ENCODE data around the gene FOXA3.
A peak's percentile ranks its signal among the peaks of the same experiment; 100 is the strongest.
"Not testable (repeated sequence)": the region's sequence is repeated elsewhere in the genome, so short reads cannot be mapped to it uniquely, and the experiment has no call there.

FOXA3 gene

DNA sequence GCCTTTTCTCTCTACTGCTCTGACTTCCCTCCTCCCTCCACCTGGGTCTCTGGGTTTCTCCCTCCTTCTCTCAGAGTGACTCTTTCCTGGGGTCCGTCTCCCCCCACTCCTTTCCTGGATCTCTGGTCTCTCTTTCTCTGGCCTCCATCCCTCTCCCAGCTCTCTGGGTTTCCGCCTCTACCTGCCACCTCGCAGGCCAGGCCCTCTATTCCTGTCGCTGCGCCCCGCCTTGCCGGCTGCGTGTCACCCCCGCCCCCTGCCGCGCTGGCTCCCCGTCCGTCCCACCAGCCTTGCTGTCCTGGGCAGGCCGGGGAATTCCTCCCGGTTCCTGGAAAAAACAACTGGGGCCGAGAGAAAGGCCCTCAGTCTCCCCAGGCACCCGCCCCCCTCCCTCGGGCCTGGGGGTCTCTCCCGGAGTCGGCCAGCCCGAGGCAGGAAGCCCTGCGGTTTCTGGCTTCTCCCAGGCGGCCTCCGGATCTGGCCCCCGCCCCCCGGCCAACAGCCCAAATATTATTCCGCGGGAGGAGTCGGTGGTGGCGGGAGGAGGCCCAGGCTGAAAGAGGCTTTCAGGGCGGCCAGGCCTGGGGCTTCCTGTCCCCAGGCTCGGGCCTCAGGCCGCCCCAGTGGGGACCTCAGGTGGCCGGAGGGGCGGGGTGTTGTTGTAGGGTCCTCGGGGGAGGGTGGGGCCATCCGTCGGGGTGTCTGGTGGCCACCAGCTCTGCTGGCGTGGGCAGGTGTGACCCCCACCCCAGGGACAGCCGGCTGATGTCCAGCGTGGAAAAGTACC is 12.5 kb downstream of the FOXA3 start:
- peak; percentile 24 to 45 for DNase-seq

DNA sequence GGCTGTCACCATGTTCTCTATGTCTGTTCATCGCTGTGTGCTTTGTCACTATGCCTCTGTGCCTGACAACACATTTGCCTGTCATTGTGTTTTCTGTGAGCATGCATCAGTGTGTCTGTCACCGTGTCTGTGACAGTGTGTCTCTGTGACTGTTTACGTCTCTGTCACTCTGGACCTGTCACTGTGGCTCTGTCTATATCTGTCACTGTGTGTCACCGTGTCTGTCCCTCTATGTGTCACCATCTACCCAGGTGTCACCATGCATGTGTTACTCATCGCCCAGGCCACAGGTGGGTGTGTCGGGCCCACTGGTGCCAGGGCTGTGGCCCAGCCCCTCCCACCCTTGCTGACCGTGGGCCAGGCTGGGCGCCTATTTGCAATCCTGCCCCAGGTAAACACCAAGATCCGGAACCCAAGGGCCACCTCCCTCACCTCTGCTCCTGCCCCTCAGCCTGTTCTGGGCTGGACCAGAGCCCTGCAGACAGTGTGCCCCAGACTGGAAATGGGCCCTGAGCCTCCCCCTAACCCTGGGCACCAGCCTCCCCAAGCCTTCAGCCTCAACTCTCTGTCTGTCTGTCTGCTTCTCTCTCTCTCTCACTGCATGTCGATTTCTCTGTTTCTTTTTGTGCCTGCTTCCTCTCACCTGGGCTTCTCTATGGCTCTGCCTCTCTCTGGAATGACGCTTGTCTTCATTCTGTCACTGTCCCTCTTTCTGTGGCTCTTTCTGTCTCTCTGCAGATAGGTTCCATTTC is 14.1 kb downstream of the FOXA3 start:
- DNase-seq, result no peak

DNA sequence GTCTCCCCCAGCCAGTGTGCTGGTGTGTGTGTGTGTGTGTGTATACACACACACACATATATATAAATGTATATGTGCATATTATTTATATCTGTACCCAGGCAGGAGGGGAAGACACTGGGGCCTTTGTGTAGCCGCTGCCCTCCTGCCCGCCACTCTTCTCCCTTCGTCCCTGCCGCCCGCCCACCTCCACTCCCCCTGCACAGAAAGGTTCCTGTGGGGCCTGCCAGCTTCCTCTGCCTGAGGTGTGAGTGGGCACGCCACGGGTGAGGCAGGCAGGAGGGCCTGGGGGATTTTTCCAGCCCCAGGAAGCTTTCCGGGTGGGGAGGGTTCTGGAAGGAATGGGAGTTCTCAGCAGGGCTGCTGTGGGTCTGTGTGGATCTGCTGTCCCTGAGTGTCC is 14.9 kb downstream of the FOXA3 start:
- DNase-seq, result no peak

DNA sequence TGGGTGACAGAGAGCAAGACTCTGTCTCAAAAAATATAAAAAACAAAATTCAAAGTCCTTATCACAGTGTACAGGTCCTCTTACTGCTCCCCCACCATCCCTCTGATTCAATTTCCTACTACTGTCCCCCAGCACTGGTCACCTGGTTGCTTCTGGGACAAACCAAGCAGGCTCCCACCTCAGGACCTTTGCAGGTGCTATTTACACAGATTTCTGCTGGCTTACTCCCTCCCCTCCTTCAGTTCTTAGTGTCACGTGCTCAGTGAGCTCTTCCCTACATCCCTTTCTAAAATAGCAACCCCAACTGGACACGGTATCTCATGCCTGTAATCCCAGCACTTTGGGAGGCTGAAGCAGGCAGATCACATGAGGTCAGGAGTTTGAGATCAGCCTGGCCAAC is 15.8 kb downstream of the FOXA3 start:
- DNase-seq, result no peak

DNA sequence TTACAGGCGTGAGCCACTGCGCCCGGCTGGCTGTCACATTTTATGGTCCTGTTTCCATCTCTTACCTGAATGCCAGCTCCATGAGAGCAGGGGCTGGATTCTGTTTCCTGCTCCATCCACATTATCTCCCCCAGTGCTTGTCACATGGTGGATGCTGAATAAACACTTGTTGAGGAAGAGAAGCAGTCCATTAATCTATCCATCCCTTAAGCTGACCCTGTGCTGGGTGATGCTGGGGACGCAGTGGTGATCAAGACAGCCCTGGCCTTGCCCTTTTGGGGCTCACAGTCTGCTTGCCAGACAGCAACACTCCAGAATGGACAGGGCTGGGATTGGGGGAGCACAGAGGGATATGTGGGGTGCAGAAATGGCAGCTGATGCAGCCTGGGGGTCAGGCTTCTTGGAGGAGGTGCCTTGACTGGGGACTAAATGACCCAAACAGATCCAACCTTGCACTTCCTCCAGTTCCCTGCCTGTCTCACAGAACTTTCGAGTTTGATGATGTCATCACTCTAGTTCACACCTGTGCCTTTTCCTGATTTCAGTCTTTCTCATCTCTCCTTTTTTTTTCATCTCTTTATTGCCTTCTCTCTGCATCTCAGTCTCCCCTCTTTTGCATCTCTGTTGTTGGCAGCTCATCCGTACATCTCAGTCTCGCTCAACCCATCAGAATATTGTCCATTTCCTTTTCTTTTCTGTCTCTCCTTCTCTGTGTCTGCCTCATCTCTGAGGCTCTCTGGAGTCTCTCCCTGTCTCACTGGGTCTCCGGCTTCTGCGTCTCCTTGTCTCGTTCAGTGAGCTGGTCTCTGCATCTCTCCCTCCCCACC is 17.2 kb downstream of the FOXA3 start:
- DNase-seq, result no peak

DNA sequence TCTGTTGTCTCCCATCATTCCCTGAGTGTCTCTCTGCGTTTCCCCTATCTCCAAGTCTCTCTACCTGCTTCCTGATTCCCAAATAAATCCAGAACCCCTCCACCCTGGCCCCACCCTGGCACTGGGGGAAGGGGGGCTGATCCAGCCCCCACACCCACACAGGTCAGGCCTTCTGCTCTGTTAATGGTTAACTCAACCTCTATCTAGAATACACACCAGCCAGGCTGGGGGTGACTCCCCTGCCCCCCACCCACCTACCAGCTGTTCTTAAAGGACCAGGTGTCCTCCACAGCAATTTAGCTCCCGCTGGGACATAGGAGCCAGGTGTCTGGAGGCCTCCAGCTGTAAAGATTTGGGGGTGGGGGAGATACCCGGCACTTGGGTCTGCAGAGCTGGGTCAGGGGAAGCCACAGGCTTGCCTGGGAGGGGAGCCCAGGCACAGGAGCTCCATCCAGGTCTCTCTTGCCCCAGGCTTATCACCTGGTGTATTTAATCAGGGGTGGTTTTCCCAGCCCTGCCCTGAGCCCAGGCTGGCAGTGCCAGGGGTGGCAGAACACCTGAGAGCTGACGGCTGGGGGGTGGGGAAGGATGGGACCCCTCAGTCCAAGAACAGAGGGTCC is 17.9 kb downstream of the FOXA3 start:
- DNase-seq, result no peak

DNA sequence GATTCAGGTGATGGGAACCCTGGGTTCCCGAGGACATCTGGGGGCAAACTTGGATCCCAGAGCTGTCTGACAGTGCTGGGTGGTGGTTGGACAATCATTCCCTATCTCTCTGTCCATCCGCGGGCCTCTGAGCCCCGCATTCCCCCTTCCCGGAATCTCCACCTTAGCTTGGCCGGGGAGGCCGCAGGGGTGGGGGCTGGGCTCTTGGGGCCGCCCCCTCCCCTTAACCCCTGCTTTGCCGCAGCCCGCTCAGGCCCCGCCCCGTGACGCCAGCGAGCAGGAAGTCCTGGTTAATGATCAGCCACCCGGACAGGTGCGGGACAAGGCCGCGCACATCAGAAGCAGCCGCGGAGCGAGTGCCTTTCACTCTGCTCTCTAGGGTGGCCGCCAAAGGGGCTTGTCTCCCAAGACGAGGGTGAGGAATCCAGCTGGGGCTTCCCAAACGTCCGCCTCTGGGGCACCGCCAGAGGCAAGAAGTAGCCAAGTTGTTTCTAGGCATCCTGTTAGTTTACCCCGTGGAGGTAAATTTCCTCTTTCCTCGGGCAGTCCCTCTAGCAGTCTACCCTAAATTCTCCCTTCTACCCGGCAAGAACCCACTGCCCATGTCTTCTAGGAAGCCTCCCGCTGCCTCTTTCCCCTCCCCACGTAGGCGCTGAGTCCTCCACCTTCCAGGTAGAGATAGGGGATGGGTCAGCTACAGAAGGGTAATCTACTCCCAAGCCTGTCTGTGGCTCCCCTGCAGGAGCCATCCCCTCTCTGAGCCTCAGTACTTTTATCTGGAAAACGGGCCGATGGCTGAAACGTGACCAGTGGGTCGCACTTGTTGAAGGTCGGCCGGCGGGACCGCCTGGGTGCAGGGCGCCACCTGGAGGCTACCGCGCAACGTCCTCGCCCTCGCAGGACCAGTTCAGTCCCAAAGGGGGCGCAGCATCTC is 18.8 kb downstream of the FOXA3 start:
- peak; percentile 75 to 82 for DNase-seq

DNA sequence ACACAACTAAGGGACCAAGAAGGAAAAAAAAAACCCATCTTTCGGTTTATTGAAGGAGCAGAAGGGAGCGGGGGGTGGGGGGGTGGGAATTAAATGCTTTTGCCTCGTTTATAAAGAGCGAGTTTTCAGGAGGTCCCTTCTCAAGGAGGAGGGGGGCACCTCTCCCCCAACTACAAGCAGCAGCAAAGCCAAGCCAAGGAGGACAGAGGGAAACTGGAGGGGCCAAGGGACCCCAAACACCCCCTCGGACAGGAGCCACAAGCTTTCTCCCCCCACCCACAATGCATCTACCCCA is 19.4 kb downstream of the FOXA3 start:
- no peak for DNase-seq

DNA sequence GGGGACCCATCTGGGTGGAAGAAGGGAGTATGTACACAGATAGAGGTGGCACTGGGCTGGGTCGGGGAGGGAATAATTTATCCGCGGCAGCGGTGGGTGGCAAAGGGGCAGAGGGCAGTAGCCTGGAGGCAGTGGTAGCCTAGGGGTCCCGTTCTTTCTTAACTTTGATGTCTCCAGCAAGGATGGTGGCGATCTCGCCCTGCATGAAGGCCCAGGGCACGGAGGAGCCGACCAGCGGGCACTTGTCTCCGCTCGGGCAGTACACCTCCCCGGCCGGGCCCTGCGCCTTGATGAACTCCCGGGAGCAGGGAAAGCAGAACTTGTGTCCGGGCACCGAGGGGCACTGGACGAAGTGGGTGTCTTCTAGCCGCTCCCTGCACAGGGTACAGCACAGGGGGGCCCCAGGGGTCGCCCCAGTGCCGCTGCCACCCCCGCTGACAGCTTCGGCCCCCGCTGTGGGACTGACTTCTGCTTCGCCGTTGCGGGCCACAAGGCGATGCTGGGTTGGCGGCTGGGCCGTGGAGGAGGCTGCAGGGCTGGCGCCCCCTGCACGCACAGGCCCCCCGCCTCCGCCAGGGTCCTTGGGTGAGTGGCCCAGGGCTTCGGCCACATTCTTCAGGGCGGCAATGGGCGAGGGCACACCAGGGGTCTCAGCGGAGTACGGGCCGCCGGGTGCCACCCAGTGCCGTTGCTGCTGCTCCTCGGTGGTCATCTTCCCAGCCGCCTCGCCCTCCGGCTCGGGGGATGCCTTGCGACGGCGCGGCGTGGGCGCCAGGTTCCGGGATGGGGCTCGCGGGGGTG is 20.0 kb downstream of the FOXA3 start:
- no peak for DNase-seq

DNA sequence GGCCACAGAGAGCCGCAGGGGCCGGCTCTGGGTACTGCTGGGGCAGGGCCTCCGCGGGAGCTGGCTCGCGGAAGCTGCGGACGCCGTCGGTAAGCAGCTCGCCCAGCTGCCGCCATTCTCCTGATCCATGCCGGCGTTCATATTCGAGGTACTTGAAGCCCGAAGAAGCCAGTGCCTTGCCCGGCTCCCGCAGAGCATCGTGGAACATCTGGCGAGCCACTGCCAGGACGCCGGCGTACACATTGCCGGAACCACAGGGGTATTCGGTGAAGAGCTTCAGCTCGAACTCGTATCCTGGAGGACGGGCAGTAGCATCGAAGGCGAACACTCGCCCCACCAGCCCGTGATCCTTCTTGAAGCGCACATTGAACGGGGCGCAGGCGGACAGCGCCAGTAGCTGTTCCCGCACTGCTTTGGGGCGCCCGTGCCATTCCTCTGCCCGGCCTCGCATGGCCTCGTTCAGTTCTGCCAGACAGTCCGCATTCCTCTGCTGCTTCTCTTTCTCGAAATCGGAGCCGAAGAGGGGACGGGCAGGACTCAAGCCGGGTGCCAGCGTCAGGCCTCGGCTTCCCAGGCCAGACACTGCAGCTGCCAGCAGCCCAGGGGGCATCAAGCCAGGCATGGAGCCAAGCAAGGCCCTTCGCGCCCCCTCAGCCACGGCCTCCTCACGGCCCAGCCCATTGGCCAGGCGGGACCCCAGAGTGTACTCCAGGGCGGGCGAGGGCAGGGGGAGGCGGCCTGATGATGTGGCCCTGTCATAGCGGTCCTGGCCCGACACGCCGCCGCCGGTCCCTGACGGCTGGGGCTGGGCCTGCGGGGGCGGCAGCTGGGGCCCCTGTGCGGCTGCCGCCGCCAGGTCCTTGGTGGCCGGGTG is 20.8 kb downstream of the FOXA3 start:
- no peak for DNase-seq

DNA sequence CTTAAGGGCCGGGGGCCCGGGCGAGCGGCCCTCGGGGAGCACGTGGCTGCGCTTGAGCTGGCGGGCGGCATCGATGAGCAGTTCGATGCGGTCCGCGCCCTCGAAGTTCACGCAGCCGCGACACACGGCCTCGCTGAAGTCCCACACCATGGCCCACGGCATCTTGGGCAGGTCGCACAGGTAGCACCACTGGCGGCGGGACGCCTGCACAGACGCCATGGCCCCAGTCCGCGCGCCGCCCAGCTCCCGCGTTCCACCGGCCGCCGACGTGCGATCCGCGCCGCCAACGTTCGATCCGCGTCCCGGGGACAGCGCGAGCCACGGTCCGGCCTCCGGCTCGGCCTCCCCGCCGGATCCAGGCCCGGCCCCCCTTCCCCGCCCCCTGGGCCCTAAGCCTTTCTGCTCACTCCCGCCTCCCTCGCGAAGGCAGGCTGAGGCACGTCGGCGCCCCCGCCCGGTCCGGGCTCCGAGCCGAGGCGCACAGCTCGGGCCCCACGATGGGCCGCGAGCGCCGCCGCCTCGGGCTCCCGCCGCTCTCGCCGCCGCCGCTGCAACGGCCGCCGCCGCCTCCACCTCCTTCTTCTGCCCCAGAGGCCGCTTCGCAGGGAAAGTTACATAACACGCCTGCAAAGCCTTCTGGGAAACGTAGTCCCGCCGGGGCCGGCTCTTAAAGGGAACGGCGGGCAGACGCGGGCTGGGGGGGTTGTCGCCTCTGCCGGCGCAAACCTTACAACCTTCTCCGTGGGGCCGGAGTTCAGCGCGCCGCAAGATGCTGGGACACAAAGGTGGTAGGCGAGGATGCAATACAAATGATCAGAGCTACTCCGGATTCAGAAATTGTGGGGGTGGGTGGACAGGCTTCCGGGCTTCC is 21.7 kb downstream of the FOXA3 start, which contains the start of gene IRF2BP1:
Gene IRF2BP1 (minus strand): TSS at position 586 of the 871 bp plus-strand sequence. CDS start 367 bp downstream, at position 219.
- peak; percentile 83 to 91 for DNase-seq

DNA sequence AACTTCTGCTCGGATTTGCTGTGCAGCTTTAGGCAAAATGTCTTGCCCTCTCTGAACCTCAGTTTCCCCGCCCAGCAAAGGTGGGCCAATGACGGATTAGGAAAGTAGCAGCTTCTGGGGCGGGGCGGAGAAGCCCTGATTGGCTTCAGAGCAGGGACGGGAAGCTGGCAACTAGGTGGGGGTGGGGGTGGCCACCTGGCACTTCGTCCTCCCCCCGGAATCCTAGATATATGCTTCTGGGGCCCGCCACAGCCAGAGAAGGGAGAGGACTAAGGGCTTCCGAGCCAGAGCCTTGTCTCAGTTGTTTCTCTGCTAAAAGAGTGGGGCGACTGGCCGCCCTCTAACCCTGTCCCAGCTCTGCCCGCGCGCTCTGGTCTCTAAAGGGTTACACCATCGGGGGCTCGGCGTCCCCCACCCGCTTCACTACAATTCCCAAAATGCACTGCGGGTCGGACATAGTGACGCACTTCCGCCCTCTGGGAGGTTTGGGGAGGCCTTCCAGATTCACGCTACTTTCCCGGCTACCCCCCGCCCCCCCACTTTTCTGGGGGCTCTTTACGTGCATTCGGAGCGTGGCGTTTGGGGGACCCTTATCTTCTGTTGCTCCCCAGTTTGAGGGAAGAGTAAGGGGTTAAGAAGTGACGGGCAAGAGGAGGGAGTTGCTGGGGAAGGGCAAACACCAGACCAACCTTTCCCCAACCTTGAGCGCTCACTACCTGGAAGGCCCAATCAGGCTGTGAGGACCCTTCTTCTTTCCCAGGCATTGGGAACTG is 22.5 kb downstream of the FOXA3 start:
- peak; percentile 91 for DNase-seq

DNA sequence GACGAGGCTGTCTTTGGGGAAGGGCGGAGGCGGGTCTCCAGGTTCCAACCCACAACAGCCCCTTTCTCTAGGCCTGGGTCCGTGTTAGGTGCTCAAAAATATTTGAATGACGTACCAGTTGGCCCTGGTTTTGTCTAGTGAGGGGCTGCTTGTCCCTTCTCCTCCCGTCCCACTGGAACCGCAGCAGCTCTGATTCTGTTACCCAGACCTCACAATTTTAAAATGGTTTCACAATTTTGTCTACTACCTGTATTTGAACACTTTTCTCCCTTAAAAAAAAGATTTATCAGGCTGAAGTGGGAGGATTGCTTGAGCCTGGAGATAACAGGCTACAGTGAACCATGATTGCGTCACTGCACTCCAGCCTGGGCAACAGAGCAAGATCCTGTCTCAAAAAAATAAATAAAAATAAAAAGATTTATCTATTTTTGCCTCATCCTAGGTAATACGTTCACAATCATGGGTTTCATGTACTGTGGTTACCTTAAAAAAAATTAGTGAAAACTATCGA is 23.1 kb downstream of the FOXA3 start:
- DNase-seq, result no peak

DNA sequence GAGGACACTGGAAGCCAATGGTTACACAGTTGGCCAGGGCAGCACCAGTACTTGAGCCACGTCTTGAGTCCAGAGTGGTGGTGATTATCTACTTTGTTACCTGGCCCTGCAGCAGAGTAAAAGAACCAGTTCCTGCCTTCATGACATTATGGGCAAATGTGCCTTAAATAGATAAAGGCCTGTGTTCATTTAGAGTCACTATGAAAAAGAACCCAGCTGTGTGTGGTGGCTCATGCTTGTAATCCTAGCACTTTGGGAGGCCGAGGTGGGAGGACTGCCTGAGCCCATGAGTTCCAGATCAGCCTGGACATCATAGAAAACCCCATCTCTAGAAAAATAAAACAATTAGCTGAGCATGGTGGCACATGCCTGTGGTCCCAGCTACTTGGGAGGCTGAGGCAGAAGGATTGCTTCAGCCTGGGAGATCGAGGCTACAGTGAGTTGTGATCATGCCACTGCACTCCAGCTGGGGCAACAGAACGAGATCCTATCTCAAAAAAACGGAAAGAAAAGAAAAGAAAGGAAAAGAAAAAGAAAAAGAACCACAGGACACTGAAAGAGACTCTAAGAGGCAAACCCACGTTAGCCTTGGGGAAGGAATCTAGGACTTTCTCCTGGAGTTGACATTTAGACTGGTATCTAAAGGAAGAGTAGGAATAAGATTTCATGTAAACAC is 25.2 kb downstream of the FOXA3 start:
- DNase-seq, result no peak

DNA sequence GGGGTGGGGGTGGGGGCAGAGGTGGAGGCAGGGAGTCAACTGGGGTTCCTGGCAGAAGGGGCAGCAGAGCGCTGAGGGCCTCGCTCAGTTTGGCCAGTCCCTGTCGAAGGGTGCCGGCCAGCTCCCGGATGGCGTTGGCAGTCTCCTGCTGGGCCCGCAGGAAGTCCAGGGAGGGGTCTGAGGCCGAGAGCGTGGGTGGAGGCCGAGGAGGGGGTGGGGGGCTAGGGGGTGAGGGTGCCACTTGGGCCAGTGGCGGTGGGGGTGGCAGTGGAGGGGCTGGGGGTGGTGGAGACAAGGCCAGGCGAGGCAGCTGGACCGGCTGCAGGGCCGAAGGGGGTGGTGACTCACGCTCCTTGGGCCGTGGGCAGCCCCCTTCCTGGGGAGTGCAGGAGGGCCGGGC is 26.8 kb downstream of the FOXA3 start:
- no peak for DNase-seq

DNA sequence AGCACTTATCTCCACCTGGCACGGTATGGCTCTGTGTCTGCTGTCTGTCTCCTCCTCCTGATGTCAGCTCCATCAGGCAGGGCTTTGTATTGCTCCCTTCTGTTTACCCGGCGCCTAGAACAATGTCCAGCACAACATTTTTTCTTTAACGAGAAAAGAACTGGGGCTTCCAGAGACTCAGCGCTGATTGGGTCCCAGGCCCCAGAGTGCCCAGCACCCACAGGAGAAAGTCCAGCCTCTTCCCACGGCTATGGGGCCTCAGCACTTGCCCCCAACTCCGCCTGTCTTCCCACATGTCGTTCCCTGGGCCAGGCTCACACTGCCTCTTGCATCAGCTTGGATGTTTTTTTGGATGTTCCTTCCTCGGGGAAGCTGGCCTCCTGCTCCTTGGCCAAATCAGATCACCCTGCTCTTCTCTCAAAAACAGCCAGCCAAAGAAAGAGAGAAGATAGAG is 31.4 kb downstream of the FOXA3 start:
- DNase-seq, result no peak

DNA sequence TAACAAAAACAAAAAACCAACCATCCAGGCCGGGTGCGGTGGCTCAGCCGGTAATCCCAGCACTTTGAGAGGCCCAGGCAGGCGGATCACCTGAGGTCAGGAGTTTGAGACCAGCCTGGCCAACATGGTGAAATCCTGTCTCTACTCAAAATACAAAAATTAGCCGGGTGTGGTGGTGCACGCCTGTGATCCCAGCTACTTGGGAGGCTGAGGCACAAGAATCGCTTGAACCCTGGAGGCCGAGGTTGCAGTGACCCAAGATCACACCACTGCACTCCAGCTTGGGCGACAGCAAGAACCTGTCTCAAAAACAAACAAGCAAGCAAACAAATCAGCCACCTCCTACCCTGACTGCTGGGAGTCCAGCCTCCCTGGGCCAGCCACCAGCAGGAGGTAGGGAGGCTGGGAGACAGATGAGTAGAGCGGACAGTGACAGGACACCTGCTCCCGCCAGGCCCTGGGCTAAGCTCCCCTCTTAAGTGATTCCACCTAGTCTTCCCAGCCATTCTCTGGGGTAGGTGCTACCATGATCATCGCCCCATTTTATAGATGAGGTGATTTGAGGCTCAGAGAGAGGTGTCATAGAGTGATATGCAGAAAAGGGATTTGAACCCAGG is 32.0 kb downstream of the FOXA3 start:
- not testable (repeated sequence) for DNase-seq

All from Kasumi-1 (cell line).